ENCODE measurements around the gene TAGLN. TPM values are rescaled to one million over a fixed set of nuclear protein-coding genes. Genes with fewer than 3 reads are reported as not detected.

TAGLN gene
- total and polyA plus RNA-seq, 2 of the 8 experiments (the other 6 are each of a cell fraction or from before 2014, with no cell fraction given), result 140 to 300 TPM

GRCh38 chr11:117176186-117176585 lies 23.0 kb upstream of the TAGLN start:
- H2BK20ac ChIP-seq (ENCODE audit: low read length), result no peak overlapping the region
- POLR2A ChIA-PET (ENCODE audit: partially characterized antibody), result interaction anchor here (1.2 to 4.6 kb wide), 5 partner anchors 9 to 51 kb away, joined by 3 to 18 read pairs (median 6); no protein-coding TSS in a partner anchor

More at GRCh38 chr11:117176186-117176585, 23.0 kb upstream of the TAGLN start:
- H2AK5ac ChIP-seq (ENCODE audit: low read depth, low read length), result no peak overlapping the region
- no peak overlapping the region for H3K4me3 ChIP-seq (ENCODE audit: extremely low read depth in 1 of 4, insufficient read depth in 2 of 4, low read depth in 3 of 4, low read length in 4 of 4)
- H3K27me3 ChIP-seq (replicated peaks in 1 of 4; ENCODE audit: control insufficient read depth in 3 of 4, extremely low read depth in 1 of 4, insufficient read depth in 3 of 4, low read length in 3 of 4), result no peaks in the 10 kb centered on the region
- H4K20me1 ChIP-seq (replicated peaks in 1 of 2; ENCODE audit: control insufficient read depth in 1 of 2, insufficient read depth in 2 of 2, low read length in 2 of 2), result peaks cover 0 to 3% of the 10 kb centered on the region in 2 experiments
- TF ChIP-seq CTCF (IDR thresholded peaks at IDR 0.05; ENCODE audit: control extremely low read depth in 1 of 3, insufficient read depth in 1 of 3, low read depth in 1 of 3, low read length in 3 of 3), result no peak
- peak in 1 of 2 experiments; percentile 27; a peak in 1 of 3 replicates for TF ChIP-seq POLR2A (IDR thresholded peaks at IDR 0.05; ENCODE audit: control extremely low read depth in 1 of 2, low read depth in 2 of 2, low read length in 2 of 2)
- no peak overlapping the region for H3K27ac ChIP-seq (ENCODE audit: low read depth, low read length)
- FAIRE-seq (no peak), DNase-seq (ENCODE audit: low read depth in 1 of 2, low spot score in 2 of 2) (no peak)
- no peak overlapping the region for H3K4ac ChIP-seq (replicated peaks; ENCODE audit: insufficient read length, low read depth, low read length)
- H2BK12ac ChIP-seq (ENCODE audit: low read depth, low read length), result no peak overlapping the region
- no peak overlapping the region for H3K4me2 ChIP-seq (ENCODE audit: insufficient read depth in 1 of 2, low read depth in 2 of 2, low read length in 2 of 2)
- no peak overlapping the region for H2BK5ac ChIP-seq (ENCODE audit: low read depth, low read length)
- CTCF ChIA-PET (ENCODE audit: partially characterized antibody), result interaction anchor here (2.0 to 14.0 kb wide), 3 partner anchors 11 to 48 kb away, joined by 5 to 359 read pairs (median 249); partner anchors contain the start of genes PCSK7, RNF214 and TAGLN
- 81% methylated on average over 1 of the region's 1 CpG; no CpG with 5 or more reads in 1 of the 2 experiments for WGBS, 2 experiments (ENCODE audit: extremely low coverage in 1 of 2, insufficient coverage in 1 of 2, insufficient read length in 1 of 2, insufficient replicate concordance in 2 of 2, low coverage in 1 of 2, low lambda C conversion rate in 2 of 2, missing lambda C conversion rate in 1 of 2)
- no peak overlapping the region for H3K14ac ChIP-seq (ENCODE audit: insufficient read length)
- H2AFZ ChIP-seq (ENCODE audit: low read length), result no peak overlapping the region
- no peaks in the 10 kb centered on the region for H3K9me3 ChIP-seq (ENCODE audit: insufficient read depth in 2 of 2, low read depth in 1 of 2, low read length in 1 of 2)
- no peak overlapping the region for H4K91ac ChIP-seq (replicated peaks; ENCODE audit: insufficient read length, low read length)
- H3K23ac ChIP-seq (ENCODE audit: insufficient read length), result no peak overlapping the region
- no peak overlapping the region for H3K18ac ChIP-seq (ENCODE audit: extremely low read depth, low read length)
- peaks cover 11% of the 10 kb centered on the region for H3K23me2 ChIP-seq (ENCODE audit: low read depth, low read length)
- no peaks in the 10 kb centered on the region; the same call in 1 of the 2 replicates for H3K79me1 ChIP-seq (ENCODE audit: low read depth, low read length)
- H3K56ac ChIP-seq (replicated peaks; ENCODE audit: insufficient read length, low read depth, low read length), result no peak overlapping the region
- no peak overlapping the region for H3K9ac ChIP-seq (replicated peaks in 1 of 4; ENCODE audit: extremely low read depth in 1 of 4, low read depth in 3 of 4, low read length in 3 of 4)
- H4K5ac ChIP-seq (ENCODE audit: insufficient read length, low read depth, low read length), result no peak overlapping the region
- H3K79me2 ChIP-seq (ENCODE audit: control insufficient read depth in 1 of 2, insufficient read depth in 2 of 2, low read length in 2 of 2), result no peaks in the 10 kb centered on the region
- H4K8ac ChIP-seq (ENCODE audit: extremely low read depth, insufficient read depth, low read length), result no peak overlapping the region
- peaks cover 2 to 11% (median 4%) of the 10 kb centered on the region in 4 experiments; a peak in 3 of 8 replicates for H3K36me3 ChIP-seq (ENCODE audit: control insufficient read depth in 2 of 4, insufficient read depth in 4 of 4, low read length in 3 of 4)
- peaks cover 6 to 16% (median 12%) of the 10 kb centered on the region in 4 experiments for H3K4me1 ChIP-seq (replicated peaks in 1 of 4; ENCODE audit: control insufficient read depth in 3 of 4, insufficient read depth in 4 of 4, low read length in 3 of 4)
- no peak overlapping the region for H2BK15ac ChIP-seq (ENCODE audit: low read length)
- no peak overlapping the region for H2BK120ac ChIP-seq (replicated peaks; ENCODE audit: low read depth, low read length)
